Spleen (tissue), 7 donors: ENCODE results near the gene ASH1L.

Experiments
- POLR2A ChIP-seq, 3 donors: fragments of 450-650 bp; IDR thresholded peaks; one replicate each; pipeline ENCODE4 v1.5.1; 2017; ENCODE audit warnings: antibody characterized with exemption in 3 of 3, mild to moderate bottlenecking in 1 of 3
- POLR2AphosphoS5 ChIP-seq, 3 donors: sonication (generic); formaldehyde crosslinking; IDR thresholded peaks; one replicate each; pipeline ENCODE4 v1.5.1; 2017; ENCODE audit warnings: antibody characterized with exemption in 3 of 3
- TF ChIP-seq, protein P1 (sequence below), 11 experiments: fragments of 200-600 bp in 7 of 11; fragments of 450-650 bp in 4 of 11; sonication (generic) in 4 of 11; IDR thresholded peaks in 8 of 11; conservative IDR thresholded peaks in 3 of 11; 1 replicate in 7 of 11; 2 replicates in 4 of 11; pipeline versions ENCODE4 v1.4.0 to v1.8.0; 2016 to 2021; ENCODE audit warnings: antibody characterized with exemption in 11 of 11, inconsistent platforms in 4 of 11, mild to moderate bottlenecking in 1 of 11
- donor health status: DM: no; HTN: no; CAD: no; lungs with moderate emphysema.
- donor health status: DM: no; HTN: no; CAD: no.
- donor health status: DM: no; HTN: no; CAD: no.

DNA sequence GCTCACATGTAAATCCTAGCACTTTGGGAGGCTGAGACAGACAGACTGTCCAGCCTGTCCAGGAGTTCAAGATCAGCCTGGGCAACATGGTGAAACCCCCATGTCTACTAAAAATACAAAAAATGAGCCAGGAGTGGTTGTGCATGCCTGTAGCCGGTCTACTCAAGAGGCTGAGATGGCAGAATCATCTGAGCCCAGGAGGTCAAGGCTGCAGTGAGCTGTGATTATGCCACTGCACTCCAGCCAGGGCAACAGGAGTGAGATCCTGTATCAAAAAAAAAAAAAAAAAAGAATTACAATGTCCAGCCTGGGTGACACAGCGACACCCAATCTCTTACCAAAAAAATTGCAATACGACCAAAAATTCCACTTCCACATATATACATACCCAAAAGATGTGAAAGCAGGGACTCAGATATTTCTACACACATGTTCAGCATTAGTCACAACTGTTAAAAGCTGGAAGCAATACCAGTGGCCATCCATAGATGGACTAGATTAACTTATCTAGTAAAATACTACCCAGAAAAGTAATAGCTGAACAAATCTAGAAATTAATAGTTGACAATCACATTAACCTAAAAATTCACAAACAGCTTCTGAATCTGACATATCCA lies 49.2 kb downstream of the ASH1L start:
- no peak for TF ChIP-seq POLR2AphosphoS5 (IDR thresholded peaks at IDR 0.05)
- TF ChIP-seq, protein P1, sequence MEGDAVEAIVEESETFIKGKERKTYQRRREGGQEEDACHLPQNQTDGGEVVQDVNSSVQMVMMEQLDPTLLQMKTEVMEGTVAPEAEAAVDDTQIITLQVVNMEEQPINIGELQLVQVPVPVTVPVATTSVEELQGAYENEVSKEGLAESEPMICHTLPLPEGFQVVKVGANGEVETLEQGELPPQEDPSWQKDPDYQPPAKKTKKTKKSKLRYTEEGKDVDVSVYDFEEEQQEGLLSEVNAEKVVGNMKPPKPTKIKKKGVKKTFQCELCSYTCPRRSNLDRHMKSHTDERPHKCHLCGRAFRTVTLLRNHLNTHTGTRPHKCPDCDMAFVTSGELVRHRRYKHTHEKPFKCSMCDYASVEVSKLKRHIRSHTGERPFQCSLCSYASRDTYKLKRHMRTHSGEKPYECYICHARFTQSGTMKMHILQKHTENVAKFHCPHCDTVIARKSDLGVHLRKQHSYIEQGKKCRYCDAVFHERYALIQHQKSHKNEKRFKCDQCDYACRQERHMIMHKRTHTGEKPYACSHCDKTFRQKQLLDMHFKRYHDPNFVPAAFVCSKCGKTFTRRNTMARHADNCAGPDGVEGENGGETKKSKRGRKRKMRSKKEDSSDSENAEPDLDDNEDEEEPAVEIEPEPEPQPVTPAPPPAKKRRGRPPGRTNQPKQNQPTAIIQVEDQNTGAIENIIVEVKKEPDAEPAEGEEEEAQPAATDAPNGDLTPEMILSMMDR (IDR thresholded peaks at IDR 0.05 in 8 of 11, conservative IDR thresholded peaks at IDR 0.05 in 3 of 11), result no peak
- no peak for TF ChIP-seq POLR2A (IDR thresholded peaks at IDR 0.05)
